ENCODE results near the gene TSKU. TPM values are rescaled to one million over a fixed set of nuclear protein-coding genes. Genes with fewer than 3 reads are reported as not detected.
"Not testable (repeated sequence)": the region's sequence is repeated elsewhere in the genome, so short reads cannot be mapped to it uniquely, and the experiment has no call there.

The TSKU gene
- polyA plus RNA-seq, 1 donor, result 18.6 TPM

DNA sequence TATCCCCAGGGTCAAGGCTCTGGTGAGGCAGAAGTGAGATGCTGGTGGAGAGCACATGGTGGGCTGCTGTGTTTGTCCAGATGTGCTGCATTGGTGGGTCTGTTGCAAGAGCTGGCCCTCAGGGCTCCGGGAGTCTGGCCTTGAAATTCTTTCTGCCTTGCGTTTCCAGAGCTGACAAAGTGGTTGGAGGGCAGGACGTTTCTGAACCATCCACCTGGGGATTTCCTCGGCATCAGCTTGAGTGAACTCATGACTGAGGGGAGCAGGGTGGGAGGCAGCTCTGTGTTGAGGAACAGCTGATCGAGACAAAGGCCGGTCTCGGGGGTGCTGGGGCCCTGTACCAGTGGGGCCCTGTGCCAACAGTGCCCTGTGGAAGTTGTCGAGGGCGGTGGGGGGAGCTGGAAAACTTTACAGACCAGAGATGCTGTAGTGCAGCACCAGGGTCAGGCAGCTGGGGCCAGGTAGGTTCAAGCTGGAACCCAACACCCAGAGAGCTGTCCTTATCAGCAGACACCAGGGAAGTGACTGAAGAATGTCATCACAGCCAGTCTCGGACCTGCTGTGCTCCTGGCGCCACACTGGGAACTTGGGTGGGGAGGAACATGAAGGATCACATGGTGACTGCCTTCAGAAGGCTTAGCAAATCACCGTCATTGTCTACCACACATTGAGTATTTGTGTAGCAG is 4.9 kb downstream of the TSKU start:
- DNase-seq (ENCODE audit: low read depth), result no peak

GRCh38 chr11:76788661-76789442 is 5.7 kb downstream of the TSKU start:
- no peak for DNase-seq (ENCODE audit: low read depth)

GRCh38 chr11:76789443-76789719 is 6.2 kb downstream of the TSKU start:
- no peak for DNase-seq (ENCODE audit: low read depth)

DNA sequence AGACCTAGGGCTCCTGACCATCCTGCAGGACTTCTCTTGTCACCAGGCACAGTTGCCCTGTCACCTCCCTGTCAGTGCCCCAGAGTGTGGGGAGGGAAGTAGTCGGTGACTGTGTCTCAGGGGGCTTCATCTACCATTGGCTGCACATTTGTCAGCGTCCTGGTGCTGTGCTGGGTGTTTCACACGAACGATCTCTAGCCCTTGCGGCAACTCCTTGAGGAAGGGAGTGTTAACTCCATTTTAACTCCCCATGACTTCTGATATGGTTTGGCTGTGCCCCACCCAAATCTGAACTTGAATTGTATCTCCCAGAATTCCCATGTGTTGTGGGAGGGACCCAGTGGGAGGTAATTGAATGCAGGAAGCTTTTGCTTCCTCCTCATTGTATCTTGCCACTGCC is 7.1 kb downstream of the TSKU start:
- DNase-seq (ENCODE audit: low read depth), result no peak

- not testable (repeated sequence) for DNase-seq (ENCODE audit: low read depth)
These were observed 8.0 kb downstream of the TSKU start for GRCh38 chr11:76791002-76791770.

DNA sequence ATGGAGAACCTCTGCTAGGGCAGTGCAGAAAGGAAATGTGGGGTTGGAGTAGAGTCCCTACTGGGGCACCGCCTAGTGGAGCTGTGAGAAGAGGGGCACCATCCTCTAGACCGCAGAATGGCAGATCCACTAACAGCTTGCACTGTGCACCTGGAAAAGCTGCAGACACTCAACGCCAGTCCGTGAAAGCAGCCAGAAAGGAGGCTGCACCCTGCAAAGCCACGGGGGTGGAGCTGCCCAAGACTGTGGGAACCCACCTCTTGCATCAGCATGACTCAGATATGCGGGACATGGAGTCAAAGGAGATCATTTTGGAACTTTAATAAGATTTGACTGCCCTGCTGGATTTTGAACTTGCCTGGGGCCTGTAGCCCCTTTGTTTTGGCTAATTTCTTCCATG is 8.7 kb downstream of the TSKU start:
- DNase-seq (ENCODE audit: low read depth), result no peak

- DNase-seq (ENCODE audit: low read depth), result no peak
These were observed 9.5 kb downstream of the TSKU start for GRCh38 chr11:76792505-76793264.

- no peak for DNase-seq (ENCODE audit: low read depth)
These were observed 10.5 kb downstream of the TSKU start for GRCh38 chr11:76793391-76794291.

GRCh38 chr11:76794371-76795289 is 11.5 kb downstream of the TSKU start:
- no peak for DNase-seq (ENCODE audit: low read depth)

DNA sequence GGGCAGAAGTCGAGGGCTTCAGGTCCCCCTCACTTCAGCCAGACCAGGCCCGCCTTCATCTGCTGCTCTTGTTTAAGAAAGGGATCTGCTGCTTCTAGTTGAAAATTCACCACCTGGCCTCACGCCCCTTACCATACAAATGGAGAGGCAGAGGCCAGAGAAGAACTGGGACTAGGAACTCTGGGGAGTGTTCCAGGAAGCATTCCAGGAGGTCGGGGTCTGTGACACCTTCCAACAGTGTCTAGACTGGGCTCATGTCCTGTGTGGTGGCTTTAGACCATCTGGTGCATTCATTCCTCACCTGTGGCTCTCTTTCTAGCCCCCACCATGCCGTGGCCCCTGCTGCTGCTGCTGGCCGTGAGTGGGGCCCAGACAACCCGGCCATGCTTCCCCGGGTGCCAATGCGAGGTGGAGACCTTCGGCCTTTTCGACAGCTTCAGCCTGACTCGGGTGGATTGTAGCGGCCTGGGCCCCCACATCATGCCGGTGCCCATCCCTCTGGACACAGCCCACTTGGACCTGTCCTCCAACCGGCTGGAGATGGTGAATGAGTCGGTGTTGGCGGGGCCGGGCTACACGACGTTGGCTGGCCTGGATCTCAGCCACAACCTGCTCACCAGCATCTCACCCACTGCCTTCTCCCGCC is 12.3 kb downstream of the TSKU start:
- no peak for DNase-seq (ENCODE audit: low read depth)

GRCh38 chr11:76795936-76796441 is 12.8 kb downstream of the TSKU start:
- DNase-seq (ENCODE audit: low read depth), result no peak

- DNase-seq (ENCODE audit: low read depth), result no peak
These were observed 13.5 kb downstream of the TSKU start for GRCh38 chr11:76796511-76797198.

DNA sequence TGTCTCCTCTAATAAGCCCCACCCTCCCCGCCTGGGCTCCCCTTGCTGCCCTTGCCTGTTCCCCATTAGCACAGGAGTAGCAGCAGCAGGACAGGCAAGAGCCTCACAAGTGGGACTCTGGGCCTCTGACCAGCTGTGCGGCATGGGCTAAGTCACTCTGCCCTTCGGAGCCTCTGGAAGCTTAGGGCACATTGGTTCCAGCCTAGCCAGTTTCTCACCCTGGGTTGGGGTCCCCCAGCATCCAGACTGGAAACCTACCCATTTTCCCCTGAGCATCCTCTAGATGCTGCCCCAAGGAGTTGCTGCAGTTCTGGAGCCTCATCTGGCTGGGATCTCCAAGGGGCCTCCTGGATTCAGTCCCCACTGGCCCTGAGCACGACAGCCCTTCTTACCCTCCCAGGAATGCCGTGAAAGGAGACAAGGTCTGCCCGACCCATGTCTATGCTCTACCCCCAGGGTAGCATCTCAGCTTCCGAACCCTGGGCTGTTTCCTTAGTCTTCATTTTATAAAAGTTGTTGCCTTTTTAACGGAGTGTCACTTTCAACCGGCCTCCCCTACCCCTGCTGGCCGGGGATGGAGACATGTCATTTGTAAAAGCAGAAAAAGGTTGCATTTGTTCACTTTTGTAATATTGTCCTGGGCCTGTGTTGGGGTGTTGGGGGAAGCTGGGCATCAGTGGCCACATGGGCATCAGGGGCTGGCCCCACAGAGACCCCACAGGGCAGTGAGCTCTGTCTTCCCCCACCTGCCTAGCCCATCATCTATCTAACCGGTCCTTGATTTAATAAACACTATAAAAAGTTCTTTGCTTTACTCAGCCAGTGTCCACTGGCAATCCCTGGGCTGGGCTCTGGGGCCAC is 14.4 kb downstream of the TSKU start:
- no peak for DNase-seq (ENCODE audit: low read depth)

- no peak for DNase-seq (ENCODE audit: low read depth)
These were observed 15.0 kb downstream of the TSKU start for GRCh38 chr11:76798202-76798581.

GRCh38 chr11:76798671-76799065 is 15.5 kb downstream of the TSKU start:
- DNase-seq (ENCODE audit: low read depth), result no peak

GRCh38 chr11:76799066-76799804 is 16.1 kb downstream of the TSKU start:
- DNase-seq (ENCODE audit: low read depth), result no peak

All from forelimb muscle (tissue), 1 donor.